Tibial nerve (tissue), 3 donors: ENCODE measurements around the gene ZBTB49.

ENCODE experiments used
- CTCF ChIP-seq, 5 experiments: fragments of 200-600 bp in 3 of 5; fragments of 450-650 bp in 2 of 5; sonication (generic) in 3 of 5; IDR thresholded peaks; one replicate each; pipeline ENCODE4 v1.5.1; 2016 to 2019; ENCODE audit warnings: antibody characterized with exemption in 5 of 5, mild to moderate bottlenecking in 3 of 5, moderate library complexity in 2 of 5
- POLR2A ChIP-seq, 2 donors: fragments of 450-650 bp; IDR thresholded peaks; one replicate each; pipeline ENCODE4 v1.6.1; 2017; ENCODE audit warnings: antibody characterized with exemption in 2 of 2, mild to moderate bottlenecking in 2 of 2, moderate library complexity in 2 of 2

DNA sequence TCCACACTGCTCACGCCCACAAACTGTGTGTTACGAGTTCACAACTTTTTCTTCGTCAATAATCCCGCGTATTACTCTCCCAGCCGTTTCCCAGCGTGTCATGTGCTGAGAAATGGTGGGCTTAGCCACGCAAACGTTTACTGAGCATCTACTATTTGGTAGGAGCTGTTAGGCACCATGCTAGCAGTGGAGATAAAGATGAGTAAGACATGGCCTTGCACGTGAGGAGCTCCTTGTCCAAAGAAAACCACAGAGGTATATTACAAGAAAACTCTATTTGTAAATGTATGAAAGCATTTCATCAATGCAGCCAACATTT, 41.2 kb upstream of the ZBTB49 start:
- TF ChIP-seq CTCF (IDR thresholded peaks at IDR 0.05) (no peak), POLR2A (IDR thresholded peaks at IDR 0.05) (no peak)
